Stimulated activated naive CD4-positive, alpha-beta T cell (primary cell): ENCODE data around the gene EVA1A.
A peak's percentile ranks its signal among the peaks of the same experiment; 100 is the strongest.

Experiments
- DNase-seq, 6 experiments: peaks; one replicate each; lab custom pipeline; 2025; lab: John Stamatoyannopoulos, UW

EVA1A gene, protein sequence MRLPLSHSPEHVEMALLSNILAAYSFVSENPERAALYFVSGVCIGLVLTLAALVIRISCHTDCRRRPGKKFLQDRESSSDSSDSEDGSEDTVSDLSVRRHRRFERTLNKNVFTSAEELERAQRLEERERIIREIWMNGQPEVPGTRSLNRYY

DNA sequence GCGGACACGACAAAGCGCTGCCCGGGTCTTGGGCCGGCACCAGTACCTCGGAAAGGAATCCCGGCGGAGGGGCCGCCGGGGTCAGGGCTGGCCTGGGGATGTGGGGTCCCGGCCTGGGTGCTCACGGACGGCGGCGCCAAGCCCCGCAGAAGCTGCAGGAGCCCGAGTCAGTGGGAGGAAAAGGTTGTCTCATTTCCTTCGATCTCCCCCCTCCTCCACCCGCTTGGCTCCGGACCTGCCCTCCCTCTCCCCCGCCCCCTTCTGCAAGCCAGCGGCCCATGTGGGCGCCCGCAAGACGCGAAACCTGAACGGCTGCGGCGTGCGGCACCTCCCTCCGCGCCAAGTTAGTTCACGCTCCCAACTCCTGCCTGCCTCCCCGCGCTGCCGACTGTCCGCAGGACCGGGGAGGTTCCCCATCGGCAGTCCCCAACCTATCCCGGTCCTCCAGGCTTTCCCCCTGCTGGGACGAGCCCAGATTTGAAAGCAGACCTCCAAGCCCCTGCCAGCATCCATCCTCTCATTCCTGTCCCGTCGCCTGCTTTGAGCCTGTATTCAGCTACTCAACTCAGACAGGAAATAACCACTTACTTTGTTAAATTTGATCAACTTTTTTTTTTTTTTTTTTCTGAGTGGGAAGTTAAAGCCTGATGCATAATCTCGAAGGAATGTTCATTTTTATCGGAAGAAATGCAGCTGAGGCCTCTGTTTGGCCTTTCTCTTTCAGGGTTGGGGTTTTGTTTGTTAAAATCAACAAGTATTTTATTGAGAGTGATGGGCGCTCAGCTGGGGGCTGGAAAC lies at the start of gene EVA1A:
TSS of gene EVA1A (minus strand) at position 172 of the 798 bp plus-strand sequence. CDS start 42,799 bp downstream, outside the sequence.
- DNase-seq = no peak

DNA sequence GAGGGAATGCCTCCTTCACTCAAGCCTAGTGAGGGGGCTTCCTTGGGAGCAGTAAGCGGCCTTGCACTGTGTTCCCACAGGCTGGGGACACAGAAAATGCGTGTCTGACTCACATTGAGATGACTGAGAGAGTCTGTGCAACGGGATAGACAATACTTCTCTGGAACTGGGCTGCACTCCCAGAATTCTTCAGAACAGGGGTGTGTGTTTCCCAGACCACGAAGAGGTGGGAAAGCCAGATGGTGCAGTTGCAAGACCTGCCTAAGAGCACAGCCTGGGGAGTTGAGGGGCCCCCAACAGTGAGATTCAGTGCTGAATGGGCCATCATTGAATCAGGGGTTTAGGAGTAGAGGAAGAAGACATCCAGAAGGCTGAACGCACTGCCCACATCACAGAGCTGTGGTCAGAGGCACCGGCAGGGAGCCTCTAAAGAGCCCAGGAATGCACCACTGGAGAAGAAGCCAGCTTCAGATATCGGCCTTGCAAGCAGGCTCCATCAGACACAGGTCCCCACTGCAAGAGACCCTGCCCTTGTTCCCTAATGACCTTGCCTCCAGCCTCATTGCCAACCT lies 49.3 kb upstream of the EVA1A start:
- DNase-seq = no peak

DNA sequence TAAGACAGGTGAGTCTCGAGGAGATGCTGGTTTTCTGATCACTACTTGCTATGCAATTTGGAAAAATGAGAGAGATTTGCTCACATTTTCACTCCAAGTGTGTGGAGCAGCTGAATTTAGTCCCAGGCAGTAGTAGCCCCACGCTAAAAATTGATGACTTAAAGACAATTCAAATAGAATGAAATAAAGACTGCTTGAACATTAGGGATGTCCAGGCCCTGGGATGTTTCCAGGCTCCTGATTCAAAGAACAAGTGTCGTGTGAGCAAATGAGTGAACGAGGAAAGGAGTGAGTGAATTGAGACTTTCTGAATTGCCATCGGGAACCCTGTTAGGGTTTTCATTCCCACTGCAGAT lies 48.6 kb upstream of the EVA1A start:
- DNase-seq = no peak

DNA sequence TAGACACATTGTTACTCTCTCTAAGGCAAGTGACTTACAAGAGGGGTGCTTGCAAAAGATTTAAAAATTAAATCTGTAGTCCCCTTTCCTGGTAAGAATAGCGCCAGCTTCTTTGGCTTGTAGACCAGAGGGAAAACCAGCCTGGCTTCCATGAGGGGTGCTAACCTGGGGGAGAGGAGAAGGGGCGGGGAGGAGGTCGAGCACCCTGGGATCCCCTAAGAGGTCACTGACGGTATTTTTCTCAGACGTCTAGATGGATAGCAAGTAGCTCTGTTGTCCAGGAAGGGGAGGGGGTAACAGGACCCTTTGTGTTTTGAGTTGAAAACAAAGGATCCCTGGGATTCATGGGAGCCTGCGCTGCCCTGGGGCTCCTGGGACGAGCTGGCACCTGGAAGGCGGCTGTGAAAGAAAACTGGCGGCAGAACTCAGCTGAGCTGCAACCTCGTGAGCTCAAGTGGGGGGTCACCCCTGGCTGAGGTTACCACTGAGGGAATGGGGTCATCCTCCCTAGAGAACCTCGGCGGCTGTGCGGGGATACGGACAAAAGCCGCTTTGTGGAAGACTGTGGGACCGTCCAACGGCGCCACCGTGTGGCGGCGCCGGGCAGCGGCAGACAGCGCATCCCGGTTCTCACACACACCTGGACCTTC lies 48.1 kb upstream of the EVA1A start:
- peak; percentile 5 to 49 (median 32) for DNase-seq

DNA sequence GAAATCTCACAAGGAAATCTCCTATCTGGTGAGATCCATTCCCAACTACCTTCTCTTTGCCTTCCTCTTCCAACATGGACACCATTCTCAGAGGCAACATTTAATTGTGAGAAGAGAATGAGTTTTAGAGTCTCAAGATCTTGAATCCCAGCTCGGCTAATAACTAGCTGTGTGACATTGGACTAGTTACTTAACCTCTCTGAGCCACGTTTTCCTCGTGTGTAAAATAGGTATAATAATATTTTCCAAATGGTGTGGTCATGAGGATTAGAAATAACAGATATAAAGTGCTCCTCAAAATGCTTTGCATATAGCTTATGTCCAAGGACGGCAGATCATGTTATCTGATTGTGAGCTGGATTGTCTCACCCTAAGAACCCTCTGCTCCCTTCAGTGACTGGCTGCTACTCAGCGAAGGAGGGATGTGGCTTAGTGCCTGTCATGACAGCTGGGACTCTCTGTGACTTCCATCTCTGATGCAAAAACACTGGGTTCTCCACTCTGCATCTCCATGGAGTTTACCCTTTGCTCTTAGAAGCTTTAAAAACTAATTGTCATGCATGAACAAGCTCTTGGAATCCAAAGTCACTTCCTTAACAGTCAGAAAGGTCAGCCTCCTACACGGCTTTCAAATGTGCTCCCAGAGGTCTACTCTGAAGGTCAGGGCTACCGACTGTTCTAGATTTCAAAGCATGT lies 47.4 kb upstream of the EVA1A start:
- no peak for DNase-seq

DNA sequence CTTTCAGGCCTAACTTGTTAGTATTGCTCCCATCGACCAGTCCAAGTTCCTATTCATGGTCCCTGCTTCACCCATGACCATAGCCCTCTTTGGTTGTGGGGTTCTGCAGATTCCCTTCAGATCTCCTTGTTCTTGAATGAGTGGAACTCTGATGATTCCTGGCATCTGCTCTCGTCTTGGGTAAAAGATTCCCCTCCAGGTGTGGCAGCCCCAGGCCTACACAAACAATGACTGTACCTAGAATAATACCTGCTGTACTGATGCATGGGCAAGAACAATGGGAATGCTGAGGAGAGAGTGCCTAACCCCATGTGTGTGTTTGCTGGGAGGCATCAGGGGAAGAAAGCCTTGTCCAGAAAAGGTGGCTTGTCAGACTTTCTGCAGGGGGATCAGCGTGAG lies 46.7 kb upstream of the EVA1A start:
- no peak for DNase-seq

DNA sequence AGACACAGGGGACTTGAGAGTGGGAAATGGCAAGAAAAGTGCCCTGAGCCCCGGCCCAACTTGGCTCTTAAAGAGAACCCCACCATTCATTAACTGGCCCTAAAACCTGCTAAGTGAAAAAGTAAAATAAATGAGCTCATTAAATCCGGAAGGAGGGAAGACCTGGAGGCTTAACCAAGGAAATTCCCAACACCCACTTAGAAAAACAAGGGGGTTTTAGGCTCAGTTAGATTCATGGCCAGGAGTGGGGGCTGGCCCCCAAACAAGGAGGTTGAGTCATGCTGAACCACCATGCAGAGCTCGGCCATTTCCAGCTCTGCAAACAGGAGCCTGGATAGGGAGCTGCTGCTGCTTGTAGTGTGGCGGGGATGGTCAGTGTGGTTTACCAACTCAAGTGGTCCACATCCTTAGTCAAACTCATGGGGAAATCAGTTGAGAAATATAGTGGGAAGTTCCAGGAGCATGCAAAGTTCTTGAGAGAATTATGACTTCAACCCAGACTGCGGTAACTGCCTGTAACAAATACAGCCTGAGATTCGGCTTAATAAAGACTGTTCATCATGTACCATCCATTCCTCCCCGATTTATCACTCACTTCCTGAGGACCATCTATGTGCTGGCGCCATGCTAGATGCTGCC lies 46.1 kb upstream of the EVA1A start:
- DNase-seq = no peak

DNA sequence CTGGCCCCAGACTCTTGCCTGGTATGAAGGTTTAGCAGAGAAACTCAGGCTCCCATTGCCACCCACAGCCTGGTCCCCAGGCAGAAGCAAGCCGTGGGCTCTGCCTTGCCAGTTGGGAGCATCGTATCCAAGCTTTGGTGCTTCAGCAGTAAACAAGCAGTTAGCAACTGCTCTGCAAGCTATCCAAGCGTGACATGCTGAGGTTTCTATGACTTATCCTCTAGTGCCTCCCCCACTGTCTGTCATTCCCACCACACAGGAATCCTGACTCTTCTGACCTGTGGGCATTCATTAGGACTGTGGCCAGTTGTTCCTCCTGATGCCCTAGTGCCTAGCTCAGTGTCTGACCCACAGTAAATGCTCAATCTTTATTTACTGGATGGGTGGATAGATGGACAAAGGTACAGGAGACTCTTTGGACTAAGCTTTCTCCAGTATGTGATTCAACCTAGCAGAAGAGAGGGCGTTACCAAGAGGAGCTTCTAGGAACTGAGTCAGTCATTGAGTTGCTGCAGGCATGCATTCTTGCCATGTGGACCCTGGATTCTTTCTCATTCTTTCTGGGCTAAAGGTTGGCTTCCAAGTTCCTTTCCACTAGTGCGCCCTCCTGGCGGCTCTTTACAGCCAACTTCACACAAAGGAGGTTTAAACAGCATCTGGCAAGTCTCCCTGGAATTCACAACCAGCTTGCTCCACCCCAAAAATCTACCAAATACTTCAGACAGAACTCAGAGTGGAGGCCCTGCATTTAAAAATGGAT lies 45.2 kb upstream of the EVA1A start:
- DNase-seq = no peak

DNA sequence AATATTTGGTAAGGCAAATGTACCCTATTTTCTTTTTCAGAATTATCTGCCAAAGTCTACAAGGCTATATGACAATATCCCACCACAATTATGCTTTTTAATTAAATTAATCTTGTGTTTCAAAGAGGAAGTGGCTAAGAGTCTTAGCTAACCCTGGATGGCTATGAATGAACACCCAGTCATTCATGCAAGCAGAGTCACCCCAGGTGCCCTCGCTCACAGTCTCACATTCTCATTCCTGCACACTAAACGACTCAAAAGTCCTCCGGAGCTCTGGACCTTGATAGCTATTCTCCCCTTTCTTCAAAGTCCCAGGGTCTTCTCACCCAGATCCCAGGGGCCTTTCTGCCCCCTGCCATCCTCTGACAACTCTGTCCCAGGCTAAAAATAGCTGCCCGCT lies 43.7 kb upstream of the EVA1A start:
- DNase-seq = no peak

DNA sequence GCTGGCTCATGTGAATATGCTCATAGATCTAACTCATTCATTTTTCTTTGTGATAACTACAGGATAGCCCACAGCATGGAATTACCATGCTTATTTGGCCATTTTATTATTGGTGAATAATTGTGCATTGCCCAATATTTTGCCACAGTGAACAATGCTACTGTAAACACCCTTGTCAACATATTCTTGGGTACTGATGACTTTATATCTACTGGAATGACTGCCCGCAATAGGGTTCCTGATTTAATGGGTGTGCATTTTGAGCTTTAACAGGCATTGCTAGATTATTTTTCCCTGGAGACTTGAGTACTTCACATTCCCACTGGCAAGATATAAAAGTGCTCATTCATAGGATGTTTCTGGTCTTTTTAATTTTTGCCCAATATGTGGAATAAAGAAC lies 42.7 kb upstream of the EVA1A start:
- no peak for DNase-seq

DNA sequence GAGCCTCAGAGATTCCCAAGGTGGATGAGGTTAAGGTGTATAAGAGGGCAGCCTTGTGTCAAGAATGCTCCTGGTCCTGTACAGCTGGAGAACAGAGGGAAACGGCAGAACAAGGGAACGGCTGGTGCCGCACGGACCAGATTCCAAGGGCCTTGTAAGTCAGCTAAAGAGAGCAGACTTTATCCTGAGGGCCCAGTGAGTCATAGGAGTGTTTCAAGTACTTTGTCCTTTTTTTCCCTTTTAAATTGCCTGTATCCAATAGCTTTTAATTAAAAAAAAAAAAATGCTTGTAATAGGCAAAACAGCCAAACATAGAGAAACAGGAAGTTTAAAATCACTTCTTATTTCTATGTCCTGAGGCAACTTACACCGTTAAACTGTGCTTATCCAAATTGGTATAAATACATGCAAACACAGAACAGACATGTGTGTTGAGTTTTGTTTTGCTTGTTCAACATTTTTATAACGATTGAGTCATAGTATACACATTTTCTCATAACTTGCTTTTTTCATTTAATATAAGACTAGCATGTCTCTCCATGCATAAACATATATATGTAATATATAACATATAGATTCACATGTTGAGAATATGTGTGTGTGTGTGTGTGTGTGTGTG lies 42.1 kb upstream of the EVA1A start:
- DNase-seq = no peak

DNA sequence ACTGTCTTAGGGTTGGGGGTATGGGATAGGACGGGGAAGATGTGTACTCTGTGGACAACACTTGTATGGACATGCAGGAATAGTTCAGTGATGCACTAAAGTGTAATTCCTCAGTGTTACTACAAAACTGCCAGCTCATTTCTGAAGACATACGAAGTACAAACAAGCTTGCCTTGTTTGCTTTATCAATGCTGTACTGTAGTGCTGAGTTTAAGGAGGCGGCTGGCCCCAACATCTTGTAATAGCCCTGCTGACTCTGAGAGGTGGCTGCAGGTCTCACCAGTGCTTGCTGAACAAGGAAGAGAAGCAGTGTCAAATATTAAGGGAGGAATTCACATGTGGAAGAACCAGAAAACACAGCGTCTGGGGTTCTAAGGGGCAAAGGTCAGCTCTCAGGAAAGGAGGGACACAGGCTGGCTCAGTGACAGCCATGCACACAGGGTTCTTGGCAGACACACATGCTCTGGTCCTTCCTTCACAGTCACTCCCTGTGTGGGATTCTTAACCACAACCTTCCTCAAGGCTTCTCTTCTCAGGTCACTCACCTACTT lies 39.8 kb upstream of the EVA1A start:
- DNase-seq = no peak

DNA sequence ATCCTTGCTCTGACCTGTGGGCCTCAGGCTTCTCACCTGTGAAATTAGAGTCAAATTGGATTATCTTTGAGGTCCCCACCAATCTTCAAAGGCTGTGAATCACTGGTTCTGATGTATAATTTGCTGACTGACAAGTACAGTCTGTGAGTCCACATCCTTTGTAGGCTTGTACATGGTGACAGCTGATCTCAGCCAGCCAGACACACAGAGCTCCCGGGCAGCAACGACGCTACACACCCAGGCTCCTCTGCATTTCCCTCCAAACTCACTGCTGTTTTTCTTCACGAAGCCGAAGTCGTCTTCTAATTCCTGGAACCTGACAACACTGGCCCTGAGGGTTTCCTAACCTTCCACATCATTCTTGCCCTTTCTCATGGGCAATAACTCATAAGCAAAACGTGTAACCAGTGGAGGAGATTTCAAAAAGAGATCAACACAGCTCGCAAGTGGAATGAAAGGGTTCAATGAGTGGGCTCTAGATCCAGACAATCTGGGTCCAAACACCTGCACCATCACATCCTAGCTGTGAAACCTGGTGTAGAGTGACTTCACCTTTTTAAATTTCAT lies 37.9 kb upstream of the EVA1A start:
- no peak for DNase-seq

DNA sequence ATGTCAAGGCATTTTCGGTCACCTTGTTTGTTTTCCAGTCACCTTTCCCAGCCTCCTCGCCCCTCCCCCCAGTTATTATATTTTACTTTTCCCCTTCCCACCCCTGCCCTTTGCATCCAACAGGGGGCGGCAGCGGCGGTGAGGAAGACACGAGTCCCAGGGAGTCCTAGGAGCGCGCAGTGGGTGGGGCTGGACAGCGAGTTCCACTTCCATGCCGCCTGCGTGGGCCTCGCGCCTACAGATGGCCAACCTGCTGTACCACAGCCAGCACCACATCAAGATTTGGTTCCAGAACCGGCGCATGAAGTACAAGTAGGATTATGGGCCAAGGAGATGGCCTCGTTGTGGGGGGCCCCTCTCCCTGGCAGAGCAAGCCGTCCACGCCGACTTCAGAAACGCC lies 37.2 kb upstream of the EVA1A start:
- no peak for DNase-seq

DNA sequence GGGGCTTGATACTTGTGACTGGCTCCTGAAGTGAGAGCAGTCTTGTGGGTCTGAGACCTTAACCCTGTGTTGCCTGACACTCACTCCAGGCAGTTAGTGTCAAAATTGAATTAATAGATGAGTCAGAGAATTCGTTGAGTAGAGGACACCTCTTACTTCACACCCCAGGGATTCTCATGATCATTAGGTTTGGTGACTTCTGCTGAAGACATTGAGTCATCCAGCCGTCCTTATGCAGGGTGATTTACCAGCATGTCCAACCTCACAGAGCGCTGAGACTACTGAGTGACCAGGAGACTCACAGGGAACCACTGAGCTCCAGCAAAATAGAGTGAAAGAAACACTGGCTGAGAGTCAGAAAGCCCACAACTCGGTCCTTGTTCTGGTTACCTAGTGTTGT lies 36.0 kb upstream of the EVA1A start:
- DNase-seq = no peak

DNA sequence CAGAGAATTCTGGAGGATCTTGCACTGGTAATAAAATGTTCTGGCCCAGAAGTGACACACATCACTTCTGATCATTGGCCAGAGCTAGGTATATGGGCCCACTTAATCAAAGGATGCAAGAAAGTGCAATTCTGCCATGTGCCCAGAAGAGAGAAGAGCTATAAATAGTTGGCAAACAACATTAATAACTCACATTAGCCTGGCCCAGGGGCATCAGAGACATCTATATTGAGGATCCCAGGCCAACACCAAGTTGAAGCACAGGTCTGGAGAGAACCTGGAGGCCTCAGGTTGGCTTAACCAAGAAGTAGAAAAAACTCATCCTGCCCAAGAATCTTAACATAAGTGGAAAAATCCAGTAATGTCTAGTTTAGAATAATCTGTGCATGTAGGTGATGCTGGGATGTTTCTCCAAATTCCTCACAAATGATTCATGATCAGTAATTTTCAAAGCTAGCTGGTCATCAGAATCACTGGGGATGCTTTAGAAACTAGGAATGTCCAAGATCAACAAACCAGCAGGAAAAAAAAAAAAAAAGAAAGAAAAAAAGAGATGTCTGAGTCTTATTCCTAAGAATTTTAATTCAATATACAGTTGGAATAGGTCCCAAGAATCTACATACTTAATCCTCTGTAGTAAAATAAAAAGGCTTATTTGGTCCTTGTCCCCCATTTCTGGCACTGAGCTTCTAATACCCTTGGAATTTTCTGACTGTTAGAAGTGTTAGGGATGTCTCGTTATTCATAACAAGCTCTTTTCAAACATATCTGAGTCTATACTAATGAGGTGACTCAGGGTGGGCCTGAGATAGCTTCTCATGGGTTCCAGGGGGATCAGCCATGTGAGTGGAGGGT lies 35.0 kb upstream of the EVA1A start:
- no peak for DNase-seq

DNA sequence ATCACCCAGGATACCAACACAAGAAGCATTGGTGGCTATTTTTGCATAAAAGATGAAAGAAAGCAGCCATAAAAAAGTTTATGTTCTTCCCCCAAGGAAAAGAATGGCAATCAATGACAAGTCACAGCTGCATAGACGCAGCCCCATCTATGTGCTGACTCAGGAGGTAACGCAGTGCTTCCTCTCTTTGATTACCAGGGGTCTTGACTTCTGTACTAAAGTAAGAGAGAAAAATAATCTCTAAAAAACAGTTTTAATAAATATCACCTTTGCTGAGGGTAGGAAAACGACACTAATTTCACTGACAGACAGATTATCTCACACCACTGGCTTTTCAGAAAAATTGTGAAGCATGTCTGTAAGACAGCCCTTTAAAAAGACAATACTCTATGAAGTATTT lies 33.9 kb upstream of the EVA1A start:
- no peak for DNase-seq

DNA sequence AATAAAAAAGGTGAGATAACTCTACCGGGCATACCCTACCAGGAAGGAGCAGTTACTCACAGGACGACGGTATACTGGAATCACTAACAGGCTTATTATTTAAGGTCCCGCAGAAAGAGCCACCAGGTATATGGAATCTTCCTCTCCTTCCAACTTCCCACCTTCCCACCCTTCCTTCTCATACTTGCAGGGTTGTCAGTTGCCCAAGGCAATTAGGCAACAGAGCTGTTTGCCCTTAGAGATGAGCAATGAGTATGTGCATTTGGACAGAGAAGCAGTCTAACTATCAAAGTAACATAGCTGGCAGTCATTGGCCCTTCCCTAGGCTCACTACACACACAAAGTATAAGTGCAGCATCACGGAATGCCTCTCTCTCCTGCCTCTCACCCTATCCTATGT lies 32.1 kb upstream of the EVA1A start:
- no peak for DNase-seq

DNA sequence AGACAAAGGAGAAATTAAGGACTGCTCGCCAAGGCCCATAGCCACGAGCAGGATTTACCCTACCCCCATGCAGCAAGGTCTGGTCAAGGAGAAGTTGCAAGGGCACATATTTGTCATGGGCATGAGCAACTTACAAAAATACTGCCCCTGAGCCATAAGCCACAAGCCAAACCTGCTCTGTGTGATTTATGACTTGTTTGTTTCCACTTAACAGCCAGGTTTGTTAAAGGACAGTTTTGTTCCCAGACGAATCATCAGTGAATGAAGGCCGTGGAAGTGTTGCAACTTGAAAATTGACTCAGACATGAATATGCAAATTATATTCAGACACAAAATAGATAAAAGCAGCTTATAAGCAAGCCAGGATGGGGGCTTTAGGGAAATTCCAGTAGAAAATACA lies 31.3 kb upstream of the EVA1A start:
- DNase-seq = no peak
